Cerebellar nuclear complex (tissue), 1 donor: Measurements from ENCODE around the gene GTF2H3.
"Not testable (repeated sequence)": the region's sequence is repeated elsewhere in the genome, so short reads cannot be mapped to it uniquely, and the experiment has no call there.

Experiments used
- DNase-seq, 2 experiments: peaks; one replicate each; lab custom pipeline; 2025; lab: John Stamatoyannopoulos, UW

The GTF2H3 gene

DNA sequence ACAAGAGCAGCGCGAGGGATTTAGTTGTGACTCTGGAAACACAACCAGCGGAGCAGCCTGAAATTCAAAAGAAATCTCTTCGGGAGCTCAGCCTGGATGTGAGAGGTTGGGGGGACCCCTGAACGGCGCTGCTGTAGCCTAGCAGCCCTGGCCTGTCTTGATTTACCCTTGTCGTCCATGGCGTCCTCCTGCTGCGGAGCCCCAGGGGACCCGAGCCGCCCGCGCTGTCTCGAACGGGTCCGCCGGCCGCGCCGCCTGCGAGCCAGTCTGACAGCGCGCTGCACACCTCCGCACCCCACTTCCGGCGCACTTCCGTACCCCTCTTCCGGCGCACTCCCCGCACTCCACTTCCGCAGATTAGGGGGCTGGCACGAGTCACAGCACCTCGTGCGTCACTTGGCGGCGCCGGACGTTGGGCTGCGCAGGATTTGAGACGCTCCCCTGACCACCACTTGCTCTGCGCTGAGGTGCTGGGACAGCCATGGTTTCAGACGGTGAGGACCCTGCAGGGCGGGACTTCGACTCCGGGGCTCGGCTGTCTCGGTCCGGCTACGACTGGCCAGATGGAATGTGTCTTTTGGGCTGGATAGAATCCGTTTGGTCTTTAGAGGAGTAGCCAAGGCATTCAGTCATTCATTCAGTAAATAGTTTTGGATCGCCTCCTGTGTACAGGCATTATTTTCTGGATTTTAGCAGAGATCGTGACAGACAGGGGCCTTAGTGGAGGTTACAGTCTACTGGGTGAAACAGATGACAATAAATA lies at the start of gene GTF2H3, which contains the start of gene EIF2B1:
Gene GTF2H3 (plus strand): TSS at position 451 of the 763 bp plus-strand sequence. CDS start 31 bp downstream, at position 482.
Gene EIF2B1 (minus strand): TSS at position 308 of the 763 bp plus-strand sequence. CDS start 129 bp downstream, at position 179.
- DNase-seq = peak; percentile 20 to 85

GRCh38 chr12:123591702-123592481 lies 41.7 kb upstream of the GTF2H3 start:
- no peak for DNase-seq

GRCh38 chr12:123595729-123596128 lies 37.9 kb upstream of the GTF2H3 start:
- DNase-seq = no peak

GRCh38 chr12:123597100-123597499 lies 36.5 kb upstream of the GTF2H3 start:
- DNase-seq = no peak

GRCh38 chr12:123598522-123598921 lies 35.1 kb upstream of the GTF2H3 start:
- DNase-seq = no peak

DNA sequence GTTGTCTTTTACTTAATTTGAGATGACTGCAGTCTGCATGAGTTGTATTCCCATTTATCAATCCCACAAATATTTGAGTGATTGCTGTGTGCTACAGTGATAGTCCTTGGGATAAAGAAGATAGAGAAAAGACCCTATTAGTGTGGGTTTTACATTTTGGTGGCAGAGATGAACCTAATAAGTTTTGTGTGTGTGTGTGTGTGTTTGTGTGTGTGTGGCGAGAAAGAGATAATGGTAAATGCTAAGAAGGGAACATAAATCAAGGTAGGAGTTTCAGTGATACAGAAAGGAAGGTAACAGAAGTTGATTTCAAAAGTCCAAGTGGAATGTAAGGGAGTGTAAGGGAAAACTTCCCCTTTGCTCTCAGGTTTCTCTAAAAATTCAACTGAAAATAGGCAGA lies 34.3 kb upstream of the GTF2H3 start:
- no peak for DNase-seq

- no peak for DNase-seq
Measured at GRCh38 chr12:123599721-123600120, 33.9 kb upstream of the GTF2H3 start.

DNA sequence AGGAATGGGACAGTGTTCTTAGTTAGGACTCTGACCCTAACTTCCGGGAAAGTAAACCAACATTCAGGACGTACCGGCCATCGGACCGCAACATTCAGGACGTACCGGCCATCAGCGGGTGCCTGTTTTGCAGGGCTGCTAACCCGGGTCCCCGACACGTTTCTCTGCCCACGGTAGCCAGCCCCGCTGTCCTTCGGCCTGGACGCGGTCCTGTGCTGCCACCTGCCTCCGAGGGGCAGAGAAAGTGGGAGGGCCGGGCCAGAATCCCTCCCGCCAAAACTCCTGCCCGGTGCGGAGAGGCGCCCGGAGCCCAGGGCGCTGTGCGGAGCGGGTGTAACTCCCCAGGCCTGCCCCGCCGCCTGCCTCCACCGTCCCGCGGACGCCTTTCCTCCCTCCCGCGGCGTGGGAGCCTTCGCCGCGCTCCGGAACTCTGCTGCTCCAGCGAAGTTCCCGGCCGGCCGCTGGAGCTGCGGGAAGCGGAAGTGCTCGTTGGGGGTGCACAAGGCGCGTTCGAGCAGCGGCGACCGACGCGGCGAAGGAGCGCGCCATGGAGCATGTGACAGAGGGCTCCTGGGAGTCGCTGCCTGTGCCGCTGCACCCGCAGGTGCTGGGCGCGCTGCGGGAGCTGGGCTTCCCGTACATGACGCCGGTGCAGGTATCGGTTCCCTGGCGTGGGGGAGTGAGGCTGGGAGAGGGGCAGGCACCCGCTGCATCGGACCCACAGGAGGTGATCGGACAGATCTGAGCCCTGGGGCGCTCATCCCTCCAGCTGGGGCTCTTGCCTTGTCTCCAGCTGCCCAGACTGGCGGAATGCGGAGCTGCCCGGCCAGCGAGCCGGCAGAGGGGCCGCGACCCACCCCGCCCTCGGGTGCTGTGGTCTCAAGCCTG lies 31.8 kb upstream of the GTF2H3 start, which contains the start of gene DDX55:
Gene DDX55 (plus strand): TSS at position 498 of the 888 bp plus-strand sequence. CDS start 50 bp downstream, at position 548.
- peak in 1 of 2 experiments; percentile 65 for DNase-seq

- no peak for DNase-seq
Measured at GRCh38 chr12:123602651-123603195, 30.9 kb upstream of the GTF2H3 start.

DNA sequence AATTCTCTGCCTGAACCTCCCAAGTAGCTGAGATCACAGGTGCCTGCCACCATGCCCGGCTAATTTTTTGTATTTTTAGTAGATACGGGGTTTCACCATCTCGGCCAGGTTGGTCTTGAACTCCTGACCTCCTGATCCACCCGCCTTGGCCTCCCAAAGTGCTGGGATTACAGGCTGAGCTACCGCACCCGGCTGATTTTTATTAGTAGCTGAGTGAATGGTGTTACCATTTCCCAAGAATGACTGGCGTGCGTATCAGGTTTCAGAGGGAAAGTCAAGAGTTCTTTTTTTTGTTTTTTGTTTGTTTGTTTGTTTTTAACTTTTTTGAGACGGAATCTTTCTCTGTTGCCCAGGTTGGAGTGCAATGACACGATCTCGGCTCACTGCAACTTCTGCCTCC lies 30.1 kb upstream of the GTF2H3 start:
- DNase-seq = not testable (repeated sequence)

GRCh38 chr12:123607756-123608155 lies 25.9 kb upstream of the GTF2H3 start:
- DNase-seq = no peak

DNA sequence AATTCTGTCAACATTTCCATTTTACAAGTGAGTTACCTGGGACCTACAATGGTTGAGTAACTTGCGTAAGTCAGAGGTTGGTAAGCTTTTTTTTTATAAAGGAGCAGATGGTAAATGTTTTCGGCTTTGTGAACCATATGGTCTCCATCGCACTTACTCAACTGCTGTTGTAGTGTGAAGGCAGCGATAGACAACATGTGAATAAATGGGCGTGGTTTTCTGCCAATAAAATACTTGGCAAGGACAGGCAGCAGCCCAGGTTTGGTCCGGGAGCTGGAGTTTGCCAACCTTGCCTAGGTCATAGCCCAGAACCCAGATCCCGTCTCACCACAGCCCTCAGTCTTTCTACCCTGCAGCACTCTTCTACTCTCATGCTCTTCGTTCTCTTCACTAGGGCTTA lies 25.4 kb upstream of the GTF2H3 start:
- DNase-seq = no peak

DNA sequence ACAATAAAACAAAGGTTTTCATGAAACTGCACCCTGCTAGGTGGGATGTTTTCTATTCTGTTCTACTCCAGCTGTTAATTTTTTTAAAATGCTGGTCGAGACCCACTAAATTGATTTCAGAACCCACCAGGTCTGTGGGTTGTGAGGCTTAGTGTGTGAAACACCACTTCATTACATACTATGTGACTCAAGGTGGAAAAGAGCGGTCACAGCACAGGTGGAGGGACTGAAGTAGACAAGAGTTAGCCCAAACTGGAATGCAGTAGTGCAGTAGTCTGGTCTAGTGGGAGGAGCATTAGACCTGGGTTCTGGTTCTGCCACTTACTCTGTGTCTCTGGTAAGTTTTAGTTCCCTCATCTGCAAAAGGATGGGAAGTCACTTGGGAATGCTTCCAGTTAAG lies 19.5 kb upstream of the GTF2H3 start:
- DNase-seq = no peak

GRCh38 chr12:123614531-123614930 lies 19.1 kb upstream of the GTF2H3 start:
- no peak for DNase-seq

DNA sequence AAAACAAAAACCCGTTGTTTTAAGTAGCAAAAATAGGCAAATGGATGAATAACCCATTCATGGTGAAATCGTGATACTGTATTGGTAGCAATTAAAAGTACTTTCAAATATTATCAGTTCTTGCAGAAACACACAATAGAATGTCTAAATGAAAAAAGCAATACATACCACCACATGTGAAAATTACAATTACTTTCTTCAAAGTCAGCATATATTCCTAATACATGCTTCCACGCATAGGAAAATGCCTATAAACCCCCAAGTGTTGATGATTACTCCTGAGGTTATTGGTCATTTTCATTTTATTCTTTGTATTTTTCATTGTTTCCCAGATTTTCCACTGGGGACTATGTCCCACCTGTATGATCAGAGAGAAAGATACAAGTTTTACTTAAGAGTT lies 16.5 kb upstream of the GTF2H3 start:
- DNase-seq = no peak

DNA sequence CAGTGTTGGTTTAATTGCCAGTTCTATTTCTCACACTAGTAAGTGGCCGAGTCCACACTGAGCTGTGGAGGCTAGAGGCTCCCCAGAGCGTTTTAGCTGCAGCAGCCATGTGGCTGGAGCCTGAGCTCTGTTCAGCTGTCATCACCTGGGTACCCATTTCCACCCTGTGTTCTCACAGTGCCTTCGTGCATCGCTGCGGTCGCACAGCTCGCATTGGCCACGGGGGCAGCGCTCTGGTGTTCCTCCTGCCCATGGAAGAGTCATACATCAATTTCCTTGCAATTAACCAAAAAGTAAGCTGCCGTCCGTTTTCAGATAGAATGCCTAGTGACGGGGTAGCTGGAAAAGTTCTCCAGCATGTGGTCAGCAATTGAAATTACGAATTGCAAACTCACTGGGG lies 16.0 kb upstream of the GTF2H3 start:
- no peak for DNase-seq

GRCh38 chr12:123621101-123621500 lies 12.5 kb upstream of the GTF2H3 start:
- no peak for DNase-seq

- DNase-seq = no peak
Measured at GRCh38 chr12:123621619-123622530, 11.8 kb upstream of the GTF2H3 start.

- no peak for DNase-seq
Measured at GRCh38 chr12:123634142-123634561, 523 bp downstream of the GTF2H3 start.

DNA sequence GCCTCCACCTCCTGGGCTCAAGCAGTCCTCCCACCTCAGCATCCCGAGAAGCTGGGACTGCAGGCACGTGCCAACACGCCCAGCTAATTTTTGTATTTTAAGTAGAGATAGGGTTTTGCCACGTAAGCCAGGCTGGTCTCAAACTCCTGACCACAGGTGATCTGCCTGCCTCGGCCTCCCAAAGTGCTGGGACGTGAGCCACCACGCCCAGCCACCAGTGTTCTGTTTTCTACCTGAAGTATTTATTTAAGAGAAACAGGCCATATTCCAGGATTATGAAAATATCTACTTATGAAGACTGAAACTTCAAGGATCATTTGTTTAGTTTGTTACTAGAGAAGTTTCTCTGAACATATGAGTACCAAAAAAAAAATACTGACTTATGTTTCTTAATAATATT lies 10.3 kb downstream of the GTF2H3 start:
- no peak for DNase-seq

DNA sequence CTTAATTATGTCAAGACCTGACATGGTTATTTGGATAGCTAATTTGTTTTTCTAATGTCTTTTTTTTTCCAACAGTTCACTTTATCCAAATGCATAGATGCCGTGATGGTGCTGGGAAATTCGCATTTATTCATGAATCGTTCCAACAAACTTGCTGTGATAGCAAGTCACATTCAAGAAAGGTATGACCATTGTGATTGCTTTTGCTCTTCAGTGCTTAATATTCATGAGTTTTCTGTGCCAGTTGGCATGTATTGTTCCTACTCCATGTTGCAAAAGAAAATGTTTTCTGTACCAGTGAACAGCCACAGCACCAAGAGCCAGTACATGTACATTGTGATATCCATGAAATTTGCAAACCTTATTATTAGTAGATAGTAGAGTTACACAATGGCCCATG lies 11.8 kb downstream of the GTF2H3 start:
- DNase-seq = no peak
